Putamen (tissue), 1 donor: ENCODE results near the gene FAM83D.
A peak's percentile ranks its signal among the peaks of the same experiment; 100 is the strongest.

Source experiments
- DNase-seq: peaks from one replicate; pipeline ENCODE4 v3.0.0-alpha.2; 2016; ENCODE audit warnings: low spot score

FAM83D gene

DNA sequence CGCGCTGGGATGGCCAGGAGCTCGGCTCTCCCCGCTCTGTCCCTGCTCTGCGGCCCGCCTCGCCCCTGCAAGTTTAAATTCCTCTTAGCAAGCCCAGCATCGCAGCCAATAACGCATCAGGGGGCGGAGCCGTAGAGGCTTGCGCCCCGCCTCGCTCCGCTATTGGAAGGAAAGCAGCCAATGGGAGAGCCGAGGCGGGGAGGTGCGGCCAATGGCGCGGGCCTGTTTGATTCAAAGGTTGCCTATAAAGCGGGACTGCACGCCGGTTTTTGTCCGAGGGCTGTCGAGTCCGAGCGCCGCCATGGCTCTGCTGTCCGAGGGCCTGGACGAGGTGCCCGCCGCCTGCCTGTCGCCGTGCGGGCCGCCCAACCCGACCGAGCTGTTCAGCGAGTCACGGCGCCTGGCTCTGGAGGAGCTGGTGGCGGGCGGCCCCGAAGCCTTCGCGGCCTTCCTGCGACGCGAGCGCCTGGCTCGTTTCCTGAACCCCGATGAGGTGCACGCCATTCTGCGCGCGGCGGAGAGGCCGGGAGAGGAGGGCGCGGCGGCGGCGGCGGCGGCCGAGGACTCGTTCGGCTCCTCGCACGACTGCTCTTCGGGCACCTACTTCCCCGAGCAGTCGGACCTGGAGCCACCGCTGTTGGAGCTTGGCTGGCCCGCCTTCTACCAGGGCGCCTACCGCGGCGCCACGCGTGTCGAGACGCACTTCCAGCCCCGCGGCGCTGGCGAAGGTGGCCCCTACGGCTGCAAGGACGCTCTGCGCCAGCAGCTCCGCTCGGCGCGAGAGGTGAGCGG, at the start of gene FAM83D:
TSS of gene FAM83D (plus strand) at position 276 of the 792 bp plus-strand sequence. CDS start at position 302, 26 bp downstream.
- peak; percentile 96 for DNase-seq

DNA sequence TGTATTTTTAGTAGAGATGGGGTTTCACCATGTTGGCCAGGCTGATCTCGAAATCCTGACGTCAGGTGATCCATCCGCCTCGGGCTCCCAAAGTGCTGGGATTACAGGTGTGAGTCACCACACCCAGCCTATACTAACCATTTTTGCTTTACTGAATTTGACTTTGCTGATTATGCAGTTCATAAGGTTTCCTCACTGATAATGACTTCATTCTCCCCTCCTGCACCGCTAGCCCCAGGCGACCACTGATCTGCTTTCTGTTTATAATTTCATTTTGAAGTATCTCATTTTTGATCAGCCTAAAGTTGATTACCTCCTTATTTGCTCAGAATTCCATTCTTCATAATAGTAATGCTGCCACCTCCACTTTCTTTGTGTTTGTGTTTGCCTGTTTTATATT, 48.7 kb upstream of the FAM83D start:
- DNase-seq: no peak

GRCh38 chr20:38878866-38879265, 47.4 kb upstream of the FAM83D start:
- DNase-seq: no peak

- DNase-seq: peak; percentile 77
These were observed 45.1 kb upstream of the FAM83D start for GRCh38 chr20:38880952-38881735.

DNA sequence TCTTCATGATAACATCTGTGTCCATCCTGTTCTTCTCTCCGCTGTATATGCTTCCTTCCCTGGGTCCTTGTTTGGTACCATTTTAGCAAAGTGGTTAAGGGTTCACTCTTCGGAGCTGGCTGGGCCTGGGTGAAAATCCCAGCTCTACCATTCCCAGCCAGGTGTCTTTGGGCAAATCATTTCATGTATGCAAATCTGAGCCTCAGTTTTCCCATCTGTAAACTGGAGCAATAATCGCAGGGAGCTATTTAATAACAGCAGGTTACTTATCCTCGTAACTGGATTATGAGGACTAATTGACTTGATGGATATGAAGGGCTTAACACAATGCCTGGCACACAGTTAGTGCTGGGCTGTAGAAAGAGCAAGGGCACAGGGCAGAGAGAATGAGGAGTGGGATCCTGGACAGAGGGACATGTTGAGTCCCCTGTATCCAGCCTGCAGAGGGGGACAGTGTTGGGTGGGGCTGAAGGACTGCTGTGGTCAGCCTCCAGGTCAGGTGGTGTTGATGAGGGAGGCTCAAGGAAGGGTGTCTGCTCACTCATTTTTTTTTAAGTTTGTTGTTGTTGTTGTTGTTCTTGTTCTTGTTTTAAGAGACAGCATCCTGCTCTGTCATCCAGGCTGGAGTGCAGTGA, 44.3 kb upstream of the FAM83D start:
- DNase-seq: no peak

- DNase-seq: no peak
These were observed 43.6 kb upstream of the FAM83D start for GRCh38 chr20:38882600-38882999.

- peak; percentile 57 for DNase-seq
These were observed 42.9 kb upstream of the FAM83D start for GRCh38 chr20:38883081-38883980.

- no peak for DNase-seq
These were observed 42.1 kb upstream of the FAM83D start for GRCh38 chr20:38883981-38884733.

- no peak for DNase-seq
These were observed 40.9 kb upstream of the FAM83D start for GRCh38 chr20:38885357-38885756.

GRCh38 chr20:38888059-38888831, 38.0 kb upstream of the FAM83D start:
- DNase-seq: peak; percentile 88

- DNase-seq: no peak
These were observed 37.2 kb upstream of the FAM83D start for GRCh38 chr20:38889050-38889449.

GRCh38 chr20:38889792-38890496, 36.3 kb upstream of the FAM83D start:
- DNase-seq: peak; percentile 96

- DNase-seq: no peak
These were observed 35.8 kb upstream of the FAM83D start for GRCh38 chr20:38890497-38890818.

DNA sequence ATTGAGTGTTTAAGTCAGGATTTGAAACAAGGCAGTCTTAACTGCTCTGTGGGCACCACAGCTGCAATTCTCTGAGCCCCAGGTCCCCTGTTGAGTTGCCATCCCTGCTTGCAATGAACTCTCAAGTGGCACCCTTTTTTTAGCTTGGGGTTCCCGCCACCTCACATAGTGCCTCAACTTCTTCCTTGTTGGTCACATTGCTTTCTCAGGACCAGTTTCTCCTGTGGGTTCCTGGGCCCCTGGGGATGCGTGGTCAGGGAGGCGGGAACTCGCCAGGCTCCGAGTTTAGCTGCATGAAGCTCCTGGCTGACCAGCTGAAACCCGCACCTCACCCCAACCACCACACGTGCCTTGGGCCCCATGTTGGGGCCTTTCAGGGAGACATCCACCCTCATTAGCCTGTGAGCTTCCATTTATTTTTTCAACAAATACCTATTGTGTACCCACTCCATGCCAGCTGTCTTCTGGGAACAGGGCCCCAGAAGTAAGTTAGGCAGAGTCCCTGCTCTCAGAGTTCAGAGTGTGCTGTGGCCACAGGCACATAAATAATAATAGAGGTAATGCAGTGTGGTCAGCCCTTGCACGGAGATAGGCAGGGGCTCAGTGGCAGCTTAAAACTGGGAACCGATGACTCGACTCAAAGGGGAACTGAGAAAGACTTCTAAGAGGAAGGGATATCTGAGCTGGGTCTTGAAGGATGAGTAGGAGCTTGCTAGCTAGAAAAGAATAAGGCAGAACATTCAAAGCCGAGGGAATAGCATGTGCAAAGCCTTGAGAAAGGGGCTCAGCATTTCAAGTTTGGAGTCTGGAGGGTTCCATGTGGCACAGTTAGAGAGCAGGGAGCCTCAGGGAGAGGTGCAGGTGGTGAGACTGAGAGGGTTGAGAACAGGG, 33.9 kb upstream of the FAM83D start:
- no peak for DNase-seq

GRCh38 chr20:38893056-38893564, 33.1 kb upstream of the FAM83D start:
- no peak for DNase-seq

DNA sequence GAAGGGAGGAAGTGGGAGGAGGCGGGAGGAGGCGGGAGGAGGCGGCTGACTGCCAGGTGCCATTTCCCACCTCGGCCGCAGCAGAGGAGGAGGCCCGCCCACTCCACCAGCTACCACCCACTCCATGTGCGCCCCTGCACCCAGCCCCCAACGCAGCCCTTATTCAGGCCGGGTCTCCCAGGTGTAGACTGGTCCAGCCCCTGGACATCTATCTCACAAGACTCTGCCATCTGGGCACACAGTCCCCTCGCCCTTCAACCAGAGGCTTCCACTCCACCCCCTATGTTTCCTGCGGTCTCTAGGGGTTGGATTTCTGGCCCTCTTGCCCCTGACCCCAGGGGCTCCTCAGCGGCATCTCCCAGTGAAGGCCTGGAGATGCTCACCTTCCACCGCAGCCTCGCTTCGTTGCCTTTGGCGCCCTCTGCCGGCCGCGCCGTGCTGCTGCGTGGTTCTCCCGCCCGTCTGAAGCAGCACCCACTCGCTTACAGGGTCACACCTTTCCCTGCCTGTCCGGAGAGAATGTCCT, 32.6 kb upstream of the FAM83D start:
- peak; percentile 79 for DNase-seq

DNA sequence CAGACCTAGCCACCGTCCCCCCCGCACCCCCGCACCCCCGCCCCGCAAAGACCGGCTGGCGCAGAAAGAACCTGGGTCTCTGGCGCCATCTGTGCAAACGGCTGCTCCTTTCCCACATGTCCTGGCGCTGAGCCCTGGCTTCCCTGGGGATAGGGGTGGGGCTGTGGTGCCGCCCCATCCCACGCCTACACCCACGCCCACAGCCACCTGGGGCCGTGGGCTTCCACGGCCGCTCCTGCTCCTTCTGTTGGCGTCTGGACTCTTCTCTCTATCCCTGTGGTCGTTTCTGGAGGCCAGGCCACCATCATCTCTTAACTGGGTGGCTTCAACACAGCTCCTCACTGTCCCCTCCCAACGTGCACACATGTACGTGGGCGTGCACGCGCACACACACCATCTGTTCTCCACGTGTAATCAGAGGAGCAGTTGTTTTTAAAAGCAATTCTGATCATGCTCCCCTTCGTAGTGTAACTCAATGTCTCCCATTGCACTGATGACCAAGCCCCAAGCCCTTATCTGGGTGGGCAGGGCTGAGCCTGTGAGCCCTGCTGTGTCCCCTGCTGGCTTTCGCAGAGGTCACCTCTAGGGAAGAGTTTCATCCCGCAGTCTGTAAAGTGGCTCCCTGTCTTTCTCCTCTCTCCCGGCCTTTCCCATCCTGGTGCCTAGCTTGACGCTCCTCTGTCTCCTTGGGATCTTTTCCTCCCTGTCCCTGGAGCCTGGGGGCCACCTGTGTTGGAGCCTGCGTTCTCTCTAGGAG, 31.9 kb upstream of the FAM83D start:
- DNase-seq: no peak
